Measurements from ENCODE around the gene ANKRD27. TPM values are rescaled to one million over a fixed set of nuclear protein-coding genes. Genes with fewer than 3 reads are reported as not detected.
A peak's percentile ranks its signal among the peaks of the same experiment; 100 is the strongest.
"Not testable (repeated sequence)": the region's sequence is repeated elsewhere in the genome, so short reads cannot be mapped to it uniquely, and the experiment has no call there.

ANKRD27 gene
- total RNA-seq, 2 donors from 2014 or later = 9.6 to 16.2 TPM

- TF ChIP-seq POLR2A (IDR thresholded peaks at IDR 0.05) (no peak), CTCF (IDR thresholded peaks at IDR 0.05) (no peak)
- DNase-seq (no peak), ATAC-seq (no peak)
- H3K4me1 ChIP-seq = peaks cover 8% of the 10 kb centered on the region
- 71 to 76% methylated on average over 3 of the region's 3 CpGs for WGBS, 2 donors
- H3K27ac ChIP-seq = no peak overlapping the region
- no peaks in the 10 kb centered on the region for H3K9me3 ChIP-seq
- intact Hi-C loops (cut with DNase I) = no loop called here
- H3K4me3 ChIP-seq = no peak overlapping the region
- H3K27me3 ChIP-seq = no peaks in the 10 kb centered on the region
- peaks cover 0 to 5% of the 10 kb centered on the region in 2 donors for H3K36me3 ChIP-seq (replicated peaks in 1 of 2; ENCODE audit: insufficient read depth in 1 of 2, low read depth in 2 of 2)
Observed at GRCh38 chr19:32708457-32708856, 33.5 kb upstream of the ANKRD27 start.

- H3K27ac ChIP-seq; H3K4me3 ChIP-seq; H3K36me3 ChIP-seq (replicated peaks in 1 of 2; ENCODE audit: insufficient read depth in 1 of 2, low read depth in 2 of 2); H3K27me3 ChIP-seq; ATAC-seq; H3K9me3 ChIP-seq; intact Hi-C loops (cut with DNase I); DNase-seq: not testable (repeated sequence)
- 89 to 100% methylated on average over 2 of the region's 2 CpGs for WGBS, 2 donors
- H3K4me1 ChIP-seq = peaks cover 35% of the 10 kb centered on the region
Observed at GRCh38 chr19:32704006-32704405, 29.0 kb upstream of the ANKRD27 start.

- 13 to 21% methylated on average over 5 of the region's 5 CpGs for WGBS, 2 donors
- Histone ChIP-seq H3K4me3 (no peak overlapping the region), H3K27ac (peak overlapping the region in 2 of 4 donors; percentile 16 to 26), H3K9me3 (no peaks in the 10 kb centered on the region), H3K4me1 (peaks cover 41% of the 10 kb centered on the region), H3K27me3 (no peaks in the 10 kb centered on the region), H3K36me3 (replicated peaks in 1 of 2; ENCODE audit: insufficient read depth in 1 of 2, low read depth in 2 of 2) (no peaks in the 10 kb centered on the region)
- no peak for TF ChIP-seq CTCF (IDR thresholded peaks at IDR 0.05)
- no peak for TF ChIP-seq POLR2A (IDR thresholded peaks at IDR 0.05)
- DNase-seq = peak; percentile 26 to 68 (median 44)
- intact Hi-C loops (cut with DNase I) = no loop called here
- peak; percentile 87 for ATAC-seq
Observed at GRCh38 chr19:32702010-32702409, 27.0 kb upstream of the ANKRD27 start.

- ATAC-seq; intact Hi-C loops (cut with DNase I); H3K27me3 ChIP-seq; H3K9me3 ChIP-seq; DNase-seq; H3K4me3 ChIP-seq; H3K36me3 ChIP-seq (replicated peaks in 1 of 2; ENCODE audit: insufficient read depth in 1 of 2, low read depth in 2 of 2); H3K27ac ChIP-seq: not testable (repeated sequence)
- H3K4me1 ChIP-seq = peaks cover 52% of the 10 kb centered on the region
- WGBS, 2 donors = 87 to 92% methylated on average over 7 of the region's 7 CpGs
Observed at GRCh38 chr19:32700129-32700528, 25.1 kb upstream of the ANKRD27 start.

GRCh38 chr19:32696771-32697170 lies 21.8 kb upstream of the ANKRD27 start:
- H3K4me3 ChIP-seq; intact Hi-C loops (cut with DNase I); ATAC-seq; H3K9me3 ChIP-seq; H3K27me3 ChIP-seq; H3K36me3 ChIP-seq (replicated peaks in 1 of 2; ENCODE audit: insufficient read depth in 1 of 2, low read depth in 2 of 2): not testable (repeated sequence)
- WGBS, 2 donors = 43 to 56% methylated on average over 3 of the region's 3 CpGs
- peaks cover 65% of the 10 kb centered on the region for H3K4me1 ChIP-seq
- H3K27ac ChIP-seq = peak overlapping the region in 2 of 4 donors; percentile 37 to 46
- DNase-seq = peak in 3 of 4 donors; percentile 34 to 60 (median 37)

- peaks cover 64% of the 10 kb centered on the region for H3K4me1 ChIP-seq
- intact Hi-C loops (cut with DNase I); H3K36me3 ChIP-seq (replicated peaks in 1 of 2; ENCODE audit: insufficient read depth in 1 of 2, low read depth in 2 of 2); H3K27me3 ChIP-seq; H3K4me3 ChIP-seq; ATAC-seq; H3K9me3 ChIP-seq: not testable (repeated sequence)
- peak in 1 of 4 donors; percentile 8 for DNase-seq
- 35 to 44% methylated on average over 6 of the region's 6 CpGs for WGBS, 2 donors
- H3K27ac ChIP-seq = peak overlapping the region in 1 of 4 donors; percentile 46
Observed at GRCh38 chr19:32695506-32695905, 20.5 kb upstream of the ANKRD27 start.

- H3K9me3 ChIP-seq; H3K36me3 ChIP-seq (replicated peaks in 1 of 2; ENCODE audit: insufficient read depth in 1 of 2, low read depth in 2 of 2); intact Hi-C loops (cut with DNase I); H3K27me3 ChIP-seq; H3K4me3 ChIP-seq; ATAC-seq; DNase-seq; H3K27ac ChIP-seq: not testable (repeated sequence)
- peaks cover 64% of the 10 kb centered on the region for H3K4me1 ChIP-seq
- WGBS, 2 donors = 23 to 29% methylated on average over 2 of the region's 2 CpGs
Observed at GRCh38 chr19:32694851-32695250, 19.9 kb upstream of the ANKRD27 start.

- DNase-seq; H3K36me3 ChIP-seq (replicated peaks in 1 of 2; ENCODE audit: insufficient read depth in 1 of 2, low read depth in 2 of 2); H3K9me3 ChIP-seq; intact Hi-C loops (cut with DNase I); H3K27me3 ChIP-seq; H3K4me3 ChIP-seq; ATAC-seq: not testable (repeated sequence)
- 19 to 24% methylated on average over 2 of the region's 2 CpGs for WGBS, 2 donors
- Histone ChIP-seq H3K27ac (peak overlapping the region in 1 of 4 donors; percentile 57), H3K4me1 (peaks cover 64% of the 10 kb centered on the region)
Observed at GRCh38 chr19:32694316-32694715, 19.3 kb upstream of the ANKRD27 start.
